Uterus (tissue), 4 donors: ENCODE data around the gene FZD10. TPM values are rescaled to one million over a fixed set of nuclear protein-coding genes. Genes with fewer than 3 reads are reported as not detected.

Source experiments
- DNase-seq, 2 donors: peaks; one replicate each; pipeline ENCODE4 v3.0.0-alpha.2; 2019 to 2020
- H3K27ac ChIP-seq, 2 donors: fragments of 200-600 bp; sonication (generic); 1 replicate in 1 of 2; 2 replicates in 1 of 2; pipeline ENCODE4 v1.5.1; 2016 to 2018
- H3K27me3 ChIP-seq, 2 donors: fragments of 200-600 bp; sonication (generic); one replicate each; pipeline ENCODE4 v1.5.1; 2018 to 2019; ENCODE audit warnings: control low read depth in 1 of 2
- H3K36me3 ChIP-seq, 2 donors: fragments of 200-600 bp; sonication (generic); one replicate each; pipeline ENCODE4 v1.5.1; 2019; ENCODE audit warnings: control low read depth in 1 of 2
- H3K4me1 ChIP-seq, 2 donors: fragments of 200-600 bp; sonication (generic); one replicate each; pipeline ENCODE4 v1.5.1; 2018 to 2019; ENCODE audit warnings: control low read depth in 1 of 2
- H3K4me3 ChIP-seq, 2 donors: fragments of 200-600 bp; sonication (generic); 1 replicate in 1 of 2; 2 replicates in 1 of 2; pipeline ENCODE4 v1.5.1; 2018 to 2019; ENCODE audit warnings: mild to moderate bottlenecking in 1 of 2
- H3K9me3 ChIP-seq, 2 donors: fragments of 200-600 bp; sonication (generic); one replicate each; pipeline ENCODE4 v1.5.1; 2019; ENCODE audit warnings: control low read depth in 1 of 2
- CTCF ChIP-seq, 4 experiments: fragments of 200-600 bp in 2 of 4; fragments of 450-650 bp in 2 of 4; sonication (generic) in 2 of 4; IDR thresholded peaks; one replicate each; pipeline ENCODE4 v1.5.1; 2016 to 2019; ENCODE audit warnings: antibody characterized with exemption in 4 of 4, mild to moderate bottlenecking in 2 of 4, moderate library complexity in 1 of 4
- POLR2A ChIP-seq, 2 donors: fragments of 450-650 bp; IDR thresholded peaks; one replicate each; pipeline ENCODE4 v1.6.1; 2016; ENCODE audit warnings: antibody characterized with exemption in 2 of 2, mild to moderate bottlenecking in 1 of 2, moderate library complexity in 1 of 2
- intact Hi-C: fragments of 100-400 bp; cut with DNase I; formaldehyde crosslinking; loops from one replicate; pipeline ENCODE4 v1.15.1; 2023; ENCODE audit warnings: low total_unique reads
- total RNA-seq, 4 donors: library from RNA; depleted of rRNA in 3 of 4; stranded (reverse); fragments of >200 nt in 3 of 4; gene quantifications; one replicate each; pipeline versions ENCODE4 v1.1.0 to v1.2.4, GENCODE V29; 2014 to 2023
- donor health status: DM: yes; HTN: yes; CAD: no.

Gene FZD10
- total RNA-seq, 4 donors from 2014 or later, result 1.4 to 11.3 (median 1.9) TPM

DNA sequence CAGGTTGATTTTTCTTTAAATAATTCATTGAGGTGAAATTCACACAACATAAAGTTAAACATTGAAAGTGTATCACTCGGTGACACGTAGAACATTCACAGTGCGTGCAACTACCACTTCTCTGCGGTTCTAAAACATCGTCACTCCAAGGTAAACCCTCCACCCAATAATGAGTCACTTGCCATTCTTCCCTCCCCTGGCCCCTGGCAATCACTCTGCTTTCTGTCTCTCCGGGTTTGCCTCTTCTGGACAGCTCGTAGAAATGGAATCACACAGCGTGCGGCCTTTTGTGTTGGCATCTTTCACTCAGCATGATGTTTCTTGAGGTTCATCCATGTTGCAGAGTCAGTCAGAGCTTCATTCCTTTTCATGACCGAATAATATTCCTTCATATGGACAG, 18.9 kb downstream of the FZD10 start:
- H3K36me3 ChIP-seq, result no peaks in the 10 kb centered on the region
- no peak overlapping the region for H3K4me3 ChIP-seq
- no peaks in the 10 kb centered on the region for H3K9me3 ChIP-seq
- no peak for TF ChIP-seq CTCF (IDR thresholded peaks at IDR 0.05)
- H3K27me3 ChIP-seq, result no peaks in the 10 kb centered on the region
- no peak overlapping the region for H3K27ac ChIP-seq
- no peak for DNase-seq
- intact Hi-C loops, result no loop called here
- H3K4me1 ChIP-seq, result no peaks in the 10 kb centered on the region

GRCh38 chr12:130183585-130184370, 21.5 kb downstream of the FZD10 start:
- Histone ChIP-seq H3K4me3 (no peak overlapping the region), H3K36me3 (no peaks in the 10 kb centered on the region), H3K4me1 (no peaks in the 10 kb centered on the region), H3K27ac (no peak overlapping the region), H3K27me3 (no peaks in the 10 kb centered on the region), H3K9me3 (no peaks in the 10 kb centered on the region)
- TF ChIP-seq POLR2A (IDR thresholded peaks at IDR 0.05) (no peak), CTCF (IDR thresholded peaks at IDR 0.05) (no peak)
- intact Hi-C loops, result no loop called here
- no peak for DNase-seq

DNA sequence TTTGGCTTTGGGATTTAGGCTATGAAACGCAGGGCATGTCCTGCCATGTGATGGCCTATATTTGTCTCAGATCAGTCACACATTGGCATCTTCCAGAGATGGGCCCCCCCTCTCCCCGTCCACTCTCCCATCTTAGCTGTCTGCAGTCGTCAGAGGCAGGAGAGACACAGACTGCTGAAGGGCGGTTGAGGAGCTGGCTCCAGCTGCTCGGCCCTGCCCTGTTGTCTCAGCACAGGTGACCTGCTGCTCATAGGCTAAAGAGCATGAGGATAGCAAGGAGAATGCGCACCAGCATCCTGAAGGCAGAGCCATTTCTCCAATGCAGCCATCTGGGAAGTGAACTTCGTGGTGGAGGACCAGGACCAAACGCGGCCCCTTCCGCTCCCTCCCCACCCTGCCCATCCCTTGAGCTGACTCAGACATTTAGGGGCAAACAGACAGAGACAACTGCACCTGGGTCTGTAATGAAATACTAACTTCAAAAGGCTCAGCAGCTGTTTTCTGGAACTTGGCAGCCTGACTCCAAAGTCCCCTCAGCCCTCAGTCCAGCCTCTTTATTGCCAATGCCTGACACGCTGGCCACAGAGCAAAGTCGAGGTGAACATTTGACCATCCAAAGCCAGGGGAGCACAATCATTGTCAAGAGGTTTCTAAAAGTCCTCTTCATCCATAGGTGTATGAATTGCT, 22.3 kb downstream of the FZD10 start:
- no peak for DNase-seq
- Histone ChIP-seq H3K9me3 (no peaks in the 10 kb centered on the region), H3K27me3 (no peaks in the 10 kb centered on the region), H3K36me3 (no peaks in the 10 kb centered on the region), H3K27ac (no peak overlapping the region), H3K4me3 (no peak overlapping the region), H3K4me1 (no peaks in the 10 kb centered on the region)
- intact Hi-C loops, result no loop called here
- TF ChIP-seq CTCF (IDR thresholded peaks at IDR 0.05) (no peak), POLR2A (IDR thresholded peaks at IDR 0.05) (no peak)

DNA sequence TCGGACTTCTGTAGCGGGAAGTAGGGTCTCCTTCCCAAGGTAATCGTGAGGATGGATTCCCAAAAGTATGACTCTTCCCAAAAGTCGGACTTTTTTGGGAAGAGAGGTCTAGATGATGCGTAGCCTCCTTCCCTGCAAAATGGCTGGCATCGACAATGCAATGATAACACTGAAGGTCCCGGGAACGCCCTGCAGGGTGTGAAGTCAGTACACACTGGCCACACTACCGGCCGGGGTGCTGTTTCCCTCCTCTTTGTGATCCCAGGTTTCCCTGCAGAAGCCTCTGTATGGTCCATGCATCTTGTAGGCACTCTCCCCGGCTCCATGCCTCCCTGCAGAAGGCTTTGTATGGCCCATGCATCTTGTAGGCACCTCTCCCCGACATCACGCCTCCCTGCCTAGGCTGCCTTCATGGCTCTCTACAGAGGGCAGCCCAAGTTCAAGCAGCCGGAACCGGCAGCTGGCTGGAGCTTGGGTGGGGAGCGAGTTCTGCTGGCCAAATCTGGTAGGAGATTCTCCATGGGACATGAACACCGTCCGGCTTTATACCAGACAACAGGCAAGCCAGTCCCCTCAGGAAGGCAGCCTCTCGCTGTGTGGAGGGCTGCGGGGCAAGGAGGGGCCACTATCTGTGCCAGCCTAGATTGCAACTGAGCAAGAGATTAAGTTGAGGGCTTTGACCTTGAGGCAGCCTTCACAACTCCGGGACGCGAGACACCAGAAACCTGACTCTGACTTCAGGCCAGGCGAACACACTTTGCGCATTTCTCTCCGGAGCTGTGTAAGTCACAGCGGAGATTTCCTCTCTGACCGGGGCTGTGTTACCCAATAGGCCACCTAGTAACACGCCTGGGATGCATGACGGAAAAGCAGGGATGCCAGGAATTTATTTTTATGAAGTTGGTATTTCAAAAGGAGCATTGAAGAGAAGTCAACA, 23.5 kb downstream of the FZD10 start:
- intact Hi-C loops, result no loop called here
- no peaks in the 10 kb centered on the region for H3K4me1 ChIP-seq
- no peaks in the 10 kb centered on the region for H3K9me3 ChIP-seq
- no peak overlapping the region for H3K27ac ChIP-seq
- no peak for DNase-seq
- no peak overlapping the region for H3K4me3 ChIP-seq
- no peaks in the 10 kb centered on the region for H3K27me3 ChIP-seq
- no peak for TF ChIP-seq POLR2A (IDR thresholded peaks at IDR 0.05)
- TF ChIP-seq CTCF (IDR thresholded peaks at IDR 0.05), result no peak
- H3K36me3 ChIP-seq, result no peaks in the 10 kb centered on the region
